Thyroid gland (tissue), 4 donors: Measurements from ENCODE around the gene URB1. TPM values are rescaled to one million over a fixed set of nuclear protein-coding genes. Genes with fewer than 3 reads are reported as not detected.
"Not testable (repeated sequence)": the region's sequence is repeated elsewhere in the genome, so short reads cannot be mapped to it uniquely, and the experiment has no call there.

ENCODE experiments used
- DNase-seq, 2 donors: peaks; one replicate each; pipeline ENCODE4 v3.0.0-alpha.2; 2019
- H3K27ac ChIP-seq, 3 donors: fragments of 200-600 bp; sonication (generic); 1 replicate in 2 of 3; 2 replicates in 1 of 3; pipeline ENCODE4 v1.5.1; 2016 to 2019; ENCODE audit warnings: mild to moderate bottlenecking in 1 of 3, moderate library complexity in 1 of 3
- H3K27me3 ChIP-seq: fragments of 200-600 bp; sonication (generic); one replicate; pipeline ENCODE4 v1.5.1; 2019
- H3K36me3 ChIP-seq, 2 donors: fragments of 200-600 bp; sonication (generic); one replicate each; pipeline ENCODE4 v1.5.1; 2016 to 2019
- H3K4me1 ChIP-seq, 2 donors: fragments of 200-600 bp; sonication (generic); one replicate each; pipeline ENCODE4 v1.5.1; 2017 to 2019
- H3K4me3 ChIP-seq, 3 donors: fragments of 200-600 bp; sonication (generic); replicated peaks in 1 of 3; 1 replicate in 2 of 3; 2 replicates in 1 of 3; pipeline ENCODE4 v1.5.1; 2016; ENCODE audit warnings: mild to moderate bottlenecking in 1 of 3
- H3K9me3 ChIP-seq: fragments of 200-600 bp; sonication (generic); one replicate; pipeline ENCODE4 v1.5.1; 2017
- CTCF ChIP-seq, 6 experiments: fragments of 200-600 bp in 3 of 6; fragments of 450-650 bp in 3 of 6; sonication (generic) in 3 of 6; IDR thresholded peaks; one replicate each; pipeline ENCODE4 v1.5.1; 2016 to 2019; ENCODE audit warnings: antibody characterized with exemption in 6 of 6, mild to moderate bottlenecking in 2 of 6, inconsistent platforms in 1 of 6, moderate library complexity in 1 of 6
- POLR2A ChIP-seq, 2 donors: fragments of 450-650 bp; IDR thresholded peaks; one replicate each; pipeline ENCODE4 v1.6.1; 2017; ENCODE audit warnings: antibody characterized with exemption in 2 of 2, mild to moderate bottlenecking in 2 of 2, moderate library complexity in 1 of 2
- WGBS, 2 donors: methylation state at CpG; one replicate each; pipeline ENCODE4 v1.1.5; 2017; 5-methylcytosine and 5-hydroxymethylcytosine counted together
- intact Hi-C: fragments of 100-400 bp; cut with DNase I; formaldehyde crosslinking; loops from one replicate; pipeline ENCODE4 v1.15.1; 2023
- small RNA-seq: library from RNA; depleted of rRNA; stranded (forward); fragments of <200 nt; gene quantifications from one replicate; pipeline ENCODE3, GENCODE V24; 2016
- total RNA-seq, 4 donors: library from RNA; depleted of rRNA; stranded (reverse); fragments of >200 nt; gene quantifications; one replicate each; pipeline ENCODE4 v1.2.3, GENCODE V29; 2016

The URB1 gene
- total RNA-seq, 4 donors from 2014 or later: 13.6 to 23.9 (median 15.8) TPM

GRCh38 chr21:32270748-32271147 is 122.1 kb downstream of the URB1 start:
- no peak for DNase-seq
- WGBS, 2 donors: 89 to 94% methylated on average over 4 of the region's 4 CpGs
- Histone ChIP-seq H3K27ac (no peak overlapping the region), H3K4me1 (no peaks in the 10 kb centered on the region), H3K9me3 (no peaks in the 10 kb centered on the region), H3K36me3 (peaks cover 3 to 5% of the 10 kb centered on the region in 2 donors), H3K27me3 (no peaks in the 10 kb centered on the region), H3K4me3 (no peak overlapping the region)
- intact Hi-C loops: no loop called here
- TF ChIP-seq POLR2A (IDR thresholded peaks at IDR 0.05): no peak
- TF ChIP-seq CTCF (IDR thresholded peaks at IDR 0.05): no peak

GRCh38 chr21:32265321-32265720 is 127.5 kb downstream of the URB1 start:
- H3K27ac ChIP-seq, H3K36me3 ChIP-seq, DNase-seq, H3K4me1 ChIP-seq, intact Hi-C loops, H3K9me3 ChIP-seq, H3K4me3 ChIP-seq, H3K27me3 ChIP-seq: not testable (repeated sequence)
- WGBS, 2 donors: 97% methylated on average over 7 to 22 of the region's 23 CpGs

- Histone ChIP-seq H3K36me3 (peaks cover 0 to under 1% of the 10 kb centered on the region in 2 donors), H3K4me3 (no peak overlapping the region), H3K27ac (no peak overlapping the region), H3K27me3 (no peaks in the 10 kb centered on the region), H3K4me1 (peaks cover 0 to 4% of the 10 kb centered on the region in 2 donors), H3K9me3 (no peaks in the 10 kb centered on the region)
- TF ChIP-seq POLR2A (IDR thresholded peaks at IDR 0.05): no peak
- TF ChIP-seq CTCF (IDR thresholded peaks at IDR 0.05): no peak
- intact Hi-C loops: no loop called here
- no peak for DNase-seq
- WGBS, 2 donors: 90 to 92% methylated on average over 5 of the region's 5 CpGs
These were observed 130.9 kb downstream of the URB1 start for GRCh38 chr21:32261929-32262328.

Small RNAs within 50 kb of the gene (small RNA-seq; reads per million reads assigned to genes)
- gene SNORA80A: 127 reads per million, percentile 97 among the genes with 10 or more reads in this experiment

Other genes starting within 250 kb of the URB1 start
- 1 to 10 TPM; 4.8 to 7.1 (median 7.0) TPM for gene MIS18A, start 114.0 kb downstream of the URB1 start, total RNA-seq
- gene MRAP, start 94.2 kb downstream of the URB1 start, total RNA-seq: not detected
- gene EVA1C, start 19.7 kb upstream of the URB1 start, total RNA-seq: 10 to 100 TPM; 25.4 to 44.6 (median 35.2) TPM
- gene TCP10L, start 192.5 kb upstream of the URB1 start, total RNA-seq: 1 to 10 TPM in 2 of 4 donors, under 1 TPM in 2; 0.29 to 2.9 (median 0.73) TPM
- gene CFAP298, start 219.4 kb upstream of the URB1 start, total RNA-seq: 10 to 100 TPM; 39.5 to 60.7 (median 43.5) TPM